GM04503 (cell line): ENCODE data around the gene MAP2K2.
A peak's percentile ranks its signal among the peaks of the same experiment; 100 is the strongest.
"Not testable (repeated sequence)": the region's sequence is repeated elsewhere in the genome, so short reads cannot be mapped to it uniquely, and the experiment has no call there.

Source experiments
- DNase-seq: peaks from one replicate; pipeline ENCODE4 v3.0.0-alpha.2; 2012; ENCODE audit warnings: low read depth

The MAP2K2 gene

GRCh38 chr19:4130744-4131438, 7.0 kb upstream of the MAP2K2 start:
- peak; percentile 54 for DNase-seq

- DNase-seq, result not testable (repeated sequence)
Measured at GRCh38 chr19:4129050-4129449, 5.1 kb upstream of the MAP2K2 start.

- not testable (repeated sequence) for DNase-seq
Measured at GRCh38 chr19:4127322-4127721, 3.4 kb upstream of the MAP2K2 start.

- no peak for DNase-seq
Measured at GRCh38 chr19:4124638-4125037, 716 bp upstream of the MAP2K2 start.

GRCh38 chr19:4122480-4122879, 1.4 kb downstream of the MAP2K2 start:
- DNase-seq, result no peak

- DNase-seq, result no peak
Measured at GRCh38 chr19:4121815-4122214, 2.1 kb downstream of the MAP2K2 start.

GRCh38 chr19:4121273-4121612, 2.7 kb downstream of the MAP2K2 start:
- DNase-seq, result no peak

GRCh38 chr19:4120559-4121272, 3.2 kb downstream of the MAP2K2 start:
- peak; percentile 59 for DNase-seq

GRCh38 chr19:4119763-4120162, 4.2 kb downstream of the MAP2K2 start:
- DNase-seq, result no peak

GRCh38 chr19:4115818-4116385, 8.0 kb downstream of the MAP2K2 start:
- DNase-seq, result no peak

GRCh38 chr19:4115050-4115817, 8.7 kb downstream of the MAP2K2 start:
- DNase-seq, result no peak

- DNase-seq, result no peak
Measured at GRCh38 chr19:4114181-4114580, 9.7 kb downstream of the MAP2K2 start.

- DNase-seq, result no peak
Measured at GRCh38 chr19:4113398-4114088, 10.4 kb downstream of the MAP2K2 start.

- DNase-seq, result no peak
Measured at GRCh38 chr19:4112367-4112766, 11.6 kb downstream of the MAP2K2 start.

GRCh38 chr19:4109626-4109945, 14.3 kb downstream of the MAP2K2 start:
- no peak for DNase-seq

- no peak for DNase-seq
Measured at GRCh38 chr19:4108767-4109625, 14.9 kb downstream of the MAP2K2 start.

- no peak for DNase-seq
Measured at GRCh38 chr19:4103080-4103433, 20.9 kb downstream of the MAP2K2 start.

- no peak for DNase-seq
Measured at GRCh38 chr19:4102339-4103079, 21.4 kb downstream of the MAP2K2 start.

GRCh38 chr19:4101496-4101770, 22.5 kb downstream of the MAP2K2 start:
- no peak for DNase-seq

- no peak for DNase-seq
Measured at GRCh38 chr19:4100647-4101495, 23.1 kb downstream of the MAP2K2 start.
